Measurements from ENCODE around the gene NF2.

NF2 gene

DNA sequence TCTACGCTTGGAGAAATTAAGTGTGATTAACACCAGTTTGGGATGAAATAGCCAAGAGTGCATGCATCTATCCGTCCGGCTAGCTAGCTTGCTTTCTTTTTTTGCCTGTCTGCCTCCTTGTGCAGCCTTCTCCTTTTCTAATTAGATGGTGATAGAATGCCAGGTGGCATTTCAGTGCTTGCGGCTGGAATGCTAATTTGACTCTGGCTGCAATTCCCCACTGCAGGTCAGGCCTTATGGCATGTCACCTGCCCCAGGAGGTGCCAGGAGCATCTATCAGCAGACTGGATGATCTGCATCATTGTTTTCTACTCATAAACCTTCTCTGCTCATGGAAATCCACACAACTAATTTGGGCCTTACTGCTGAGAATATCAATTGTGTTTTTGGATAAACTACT lies 65.2 kb downstream of the NF2 start:
- no peak for DNase-seq (ENCODE audit: low read depth)

DNA sequence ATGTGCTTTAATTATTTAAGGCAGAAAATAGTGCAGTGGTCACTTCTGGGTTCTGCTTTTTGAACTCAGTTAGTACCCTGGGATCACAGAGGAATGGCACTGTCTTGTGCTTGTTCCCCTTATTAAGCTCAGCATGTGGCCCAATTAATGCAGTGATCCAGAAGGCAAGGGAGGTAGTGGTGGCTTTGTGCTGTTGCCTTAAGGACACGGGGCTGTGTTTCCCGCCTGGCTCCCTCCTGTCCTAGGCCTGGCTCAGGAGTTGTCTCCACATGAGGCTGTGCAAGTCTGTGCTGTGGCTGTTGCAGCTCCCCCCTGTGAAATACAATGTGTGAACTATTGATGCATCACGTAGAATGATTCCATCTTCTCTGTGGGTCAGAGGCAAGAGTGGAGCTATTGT lies 67.2 kb downstream of the NF2 start:
- no peak for DNase-seq (ENCODE audit: low read depth)

DNA sequence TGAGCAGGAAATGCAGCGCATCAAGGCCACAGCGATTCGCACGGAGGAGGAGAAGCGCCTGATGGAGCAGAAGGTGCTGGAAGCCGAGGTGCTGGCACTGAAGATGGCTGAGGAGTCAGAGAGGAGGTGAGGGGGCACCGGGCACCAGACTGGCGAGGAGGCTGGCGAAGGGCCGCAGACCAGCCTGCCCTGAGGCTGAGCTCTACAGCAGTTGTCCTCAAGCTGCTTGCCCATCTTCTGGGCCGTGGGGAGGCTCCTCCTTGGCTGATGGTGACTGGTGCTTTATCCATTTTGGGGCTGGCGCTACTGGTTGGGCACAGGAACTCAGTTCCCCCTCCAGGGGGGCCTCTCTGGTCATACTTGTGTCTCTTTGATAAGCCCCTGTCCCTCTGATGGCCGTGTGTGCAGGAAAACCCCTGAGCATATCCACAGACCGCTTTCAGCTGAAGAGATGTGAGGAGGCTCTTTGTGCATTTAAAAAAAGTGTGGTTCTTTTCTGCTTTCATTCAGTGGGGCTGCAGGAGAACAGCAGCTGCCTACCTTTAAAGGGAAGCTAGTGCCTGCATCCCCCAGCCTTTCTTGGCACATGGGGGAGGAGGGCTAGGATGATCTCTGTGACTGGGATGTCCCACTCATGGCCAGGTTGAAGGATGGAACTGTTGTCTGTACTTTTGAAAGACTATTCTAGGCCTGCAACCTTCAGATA lies 70.1 kb downstream of the NF2 start:
- no peak for DNase-seq (ENCODE audit: low read depth)

DNA sequence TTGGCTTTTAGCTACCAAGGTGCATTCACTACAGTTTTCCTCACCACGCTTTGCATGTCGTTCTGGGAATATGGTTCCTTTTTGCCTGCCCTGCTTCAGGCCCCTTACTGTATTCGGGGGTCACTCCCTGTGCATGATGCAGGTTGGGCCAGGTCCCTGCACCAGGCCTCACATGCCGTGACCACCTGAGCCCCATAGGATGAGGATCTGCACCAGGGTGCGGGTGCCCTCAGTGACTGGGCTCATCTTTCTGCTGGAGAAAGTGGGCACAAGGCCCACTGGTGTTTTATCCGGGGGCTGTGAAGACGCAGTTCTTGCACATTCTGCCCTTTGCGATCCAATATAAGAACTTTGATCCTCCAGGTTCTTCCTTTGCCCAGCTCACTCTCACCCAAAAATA lies 70.7 kb downstream of the NF2 start:
- DNase-seq (ENCODE audit: low read depth), result no peak

DNA sequence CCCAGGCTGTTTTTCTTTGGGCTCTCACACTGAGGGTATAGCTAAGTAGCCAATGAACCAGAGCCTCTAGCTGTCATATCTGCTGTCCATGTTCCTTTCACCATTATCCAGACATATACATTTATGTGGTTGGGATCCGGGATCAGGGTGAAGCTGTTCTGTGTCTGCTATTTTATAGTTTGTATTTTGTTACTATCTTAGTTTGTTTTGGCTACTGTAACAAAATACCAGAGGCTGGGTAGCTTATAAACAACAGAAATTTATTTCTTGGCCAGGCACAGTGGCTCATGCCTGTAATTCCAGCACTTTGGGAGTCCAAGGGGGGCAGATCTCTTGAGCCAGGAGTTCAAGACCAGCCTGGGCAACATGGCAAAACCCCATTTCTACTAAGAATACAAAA lies 75.9 kb downstream of the NF2 start:
- no peak for DNase-seq (ENCODE audit: low read depth)

DNA sequence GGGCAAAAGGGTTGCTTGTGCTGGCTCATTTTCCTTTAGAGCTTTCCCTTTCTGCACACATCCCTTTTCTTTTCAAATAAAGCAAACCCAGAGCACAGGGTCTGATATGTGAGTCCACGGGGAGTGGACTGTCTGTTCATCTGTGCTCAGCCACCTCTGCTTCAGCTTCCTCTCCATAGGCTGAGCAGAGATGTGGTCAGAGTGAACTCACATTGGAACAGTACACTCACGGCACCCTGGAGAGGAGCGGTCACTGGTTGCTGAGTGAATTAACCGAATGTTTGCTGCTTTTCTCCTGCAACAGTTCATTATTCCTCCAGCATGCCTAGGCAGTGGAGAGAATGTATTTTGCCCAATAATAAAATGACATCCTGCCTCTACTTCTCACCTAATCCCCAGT lies 80.1 kb downstream of the NF2 start:
- DNase-seq (ENCODE audit: low read depth), result no peak

DNA sequence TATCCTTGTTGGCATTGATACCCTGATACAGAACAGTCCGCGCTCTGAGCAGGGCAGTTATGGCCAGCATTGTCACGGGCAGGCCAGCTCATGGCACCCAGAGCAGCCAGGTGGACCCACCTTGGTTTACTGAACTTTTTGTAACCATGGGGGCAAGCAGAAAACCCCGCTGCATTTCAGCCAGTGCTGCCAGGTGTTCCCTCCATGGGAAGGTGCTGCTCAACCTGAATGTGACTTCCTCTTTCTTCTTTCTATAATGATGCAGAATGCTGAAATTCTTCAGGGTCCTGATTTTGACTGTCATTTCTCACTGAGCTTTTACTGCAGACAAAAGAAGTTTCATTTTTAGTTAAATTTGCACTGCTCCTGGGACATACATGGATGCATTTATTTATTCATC lies 80.8 kb downstream of the NF2 start:
- no peak for DNase-seq (ENCODE audit: low read depth)

DNA sequence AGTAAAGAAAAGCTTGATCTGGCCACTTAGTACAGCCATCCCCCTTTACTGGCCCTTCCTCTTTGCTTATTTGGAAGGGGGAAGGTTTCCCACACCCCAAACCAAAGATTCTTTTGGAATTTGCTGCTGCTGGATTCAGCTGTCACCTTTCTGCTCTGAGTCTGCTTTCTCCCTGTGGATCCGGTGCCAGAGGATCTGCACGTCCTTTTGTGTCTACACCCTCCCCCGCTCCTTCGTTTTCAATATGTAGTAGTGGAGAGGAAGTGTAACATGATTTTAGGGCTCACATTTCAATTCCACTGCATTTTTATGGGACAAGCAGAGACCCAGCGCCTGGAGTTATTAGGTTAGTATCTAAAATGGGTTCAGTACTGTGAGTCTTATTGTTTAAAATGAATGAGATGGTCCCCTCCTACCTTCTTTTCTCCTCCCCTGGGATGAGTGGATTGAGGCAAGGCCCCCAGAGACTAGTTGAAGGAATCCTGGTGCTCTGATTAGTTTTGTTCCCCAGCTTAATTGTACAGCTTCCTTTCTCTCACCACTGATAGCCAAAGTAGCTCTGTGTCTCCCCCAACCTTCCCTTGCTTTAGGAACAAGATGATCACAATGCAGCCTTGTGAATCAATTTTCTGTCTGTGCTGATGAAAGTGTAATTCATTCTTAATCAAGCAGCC lies 85.9 kb downstream of the NF2 start:
- DNase-seq (ENCODE audit: low read depth), result no peak

DNA sequence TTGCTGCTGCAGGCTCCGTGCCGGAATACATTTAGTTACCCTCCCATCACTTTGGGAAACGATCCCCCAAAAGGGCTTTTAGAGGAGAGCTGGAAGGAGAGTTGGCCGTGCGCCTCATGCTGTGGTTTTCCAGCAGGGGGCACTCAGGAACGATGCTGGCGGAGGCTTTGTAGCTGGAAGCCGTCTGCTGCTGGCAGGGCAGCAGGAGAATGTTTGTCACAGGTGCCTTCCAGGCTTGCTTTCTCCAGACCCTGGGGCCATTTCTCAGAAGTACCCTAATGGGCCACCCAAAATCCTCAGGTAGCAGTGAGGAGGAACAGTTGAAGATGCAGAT lies 86.4 kb downstream of the NF2 start:
- no peak for DNase-seq (ENCODE audit: low read depth)

DNA sequence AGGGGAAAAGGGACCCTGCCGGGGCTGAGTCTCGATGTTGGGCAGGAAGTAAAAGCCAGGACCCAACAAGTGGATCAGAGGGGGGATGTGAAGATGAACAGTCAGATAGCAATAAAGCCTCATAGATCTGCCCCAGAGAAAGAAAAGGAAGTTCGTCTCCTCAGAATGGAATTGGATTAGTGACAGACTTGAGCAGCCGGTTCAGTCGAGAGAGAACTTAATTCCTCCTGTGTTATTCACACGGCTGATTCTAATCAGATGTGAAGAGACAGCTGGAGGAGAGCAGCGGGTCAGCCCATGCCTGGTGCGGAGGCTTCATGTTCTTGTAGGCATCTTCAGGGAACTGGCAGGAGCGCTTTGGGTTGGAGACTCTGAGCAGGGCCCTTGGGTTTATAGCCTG lies 87.0 kb downstream of the NF2 start:
- no peak for DNase-seq (ENCODE audit: low read depth)

DNA sequence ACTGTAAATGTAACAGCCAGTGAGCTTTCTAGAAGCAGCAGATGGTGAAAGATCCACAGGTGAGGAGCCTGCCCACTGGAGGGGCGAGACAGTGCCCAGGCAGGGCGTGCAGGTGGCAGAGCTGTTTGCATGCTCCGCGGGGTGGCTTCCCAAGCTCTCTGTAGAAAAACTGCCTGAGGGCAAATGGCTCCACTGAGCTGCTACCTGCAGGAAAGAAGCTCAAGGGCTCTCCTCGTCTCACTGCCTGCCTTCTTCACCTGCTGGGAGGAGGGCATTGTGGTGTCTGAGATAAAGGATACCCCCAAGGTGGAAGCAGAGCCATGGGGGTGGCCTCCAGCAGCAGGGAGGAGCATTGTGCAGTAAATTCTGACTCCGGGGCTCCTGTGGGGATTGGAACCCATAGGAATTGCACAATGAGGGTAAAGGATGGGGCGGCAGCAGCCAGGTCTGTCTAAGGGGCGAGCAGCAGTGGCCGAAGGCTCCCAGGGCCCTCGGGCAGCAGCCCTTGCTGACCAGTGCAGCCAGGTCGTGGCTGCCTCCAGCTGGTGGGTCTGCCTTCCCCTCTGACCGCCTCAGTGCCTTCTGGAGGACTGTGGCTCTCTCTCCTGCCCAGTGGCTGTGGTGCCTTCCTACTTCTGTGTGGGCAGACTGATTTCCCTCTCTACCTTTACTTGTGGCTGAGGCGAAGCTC lies 88.3 kb downstream of the NF2 start:
- no peak for DNase-seq (ENCODE audit: low read depth)

DNA sequence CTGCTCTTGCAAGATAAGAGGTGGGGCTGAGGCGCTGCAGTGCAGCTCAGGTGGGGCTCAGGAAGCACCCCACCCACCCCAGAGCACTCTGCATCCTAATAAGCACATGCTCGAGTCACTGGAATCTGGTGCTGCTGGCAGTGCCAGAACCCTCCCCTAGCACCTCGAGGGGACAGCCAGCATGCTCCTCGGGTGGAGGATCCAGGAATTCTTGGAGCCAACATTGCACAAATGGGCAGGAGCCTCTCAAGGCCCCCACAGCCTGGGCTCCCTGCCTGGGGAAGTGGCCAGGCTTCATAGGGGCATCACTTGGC lies 88.9 kb downstream of the NF2 start:
- DNase-seq (ENCODE audit: low read depth), result no peak

DNA sequence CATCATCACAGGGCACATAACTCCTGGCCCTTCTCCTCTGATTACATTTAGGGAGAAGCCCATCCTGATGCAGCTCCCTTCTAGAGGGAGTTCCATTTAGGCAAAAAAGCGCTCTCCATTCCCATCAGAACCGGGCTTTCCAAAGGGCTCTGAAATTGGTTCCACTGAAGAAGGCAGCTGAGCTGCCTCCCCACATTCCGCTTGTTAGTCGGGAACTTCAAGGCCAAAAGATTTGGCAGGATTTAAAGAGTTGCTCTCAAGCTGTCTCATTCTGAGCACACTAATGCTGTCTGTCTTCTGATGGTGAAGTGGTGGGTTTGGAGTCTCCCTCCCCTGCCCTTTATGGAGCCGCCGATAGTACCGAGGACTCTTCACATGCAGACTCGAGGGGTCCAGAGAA lies 89.7 kb downstream of the NF2 start:
- no peak for DNase-seq (ENCODE audit: low read depth)

DNA sequence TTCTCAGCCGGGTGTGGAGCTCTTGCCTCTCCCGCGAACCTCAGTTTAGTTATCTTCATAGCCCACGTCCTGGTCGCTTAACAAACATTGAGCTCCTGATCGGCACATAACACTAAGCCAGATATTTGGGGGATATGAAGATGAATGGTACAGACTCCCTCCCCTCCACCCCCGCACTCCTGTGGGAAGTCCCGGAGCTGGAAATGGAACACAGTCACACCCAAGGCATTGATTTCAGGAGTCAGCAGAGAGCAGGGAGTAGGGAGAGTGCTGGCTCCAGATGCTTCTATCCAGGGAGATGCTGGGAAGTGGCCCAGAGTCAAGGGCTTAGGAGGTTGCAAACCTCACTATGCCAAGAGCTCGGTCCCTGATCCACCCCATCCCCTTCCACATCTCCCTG lies 90.2 kb downstream of the NF2 start:
- DNase-seq (ENCODE audit: low read depth), result no peak

DNA sequence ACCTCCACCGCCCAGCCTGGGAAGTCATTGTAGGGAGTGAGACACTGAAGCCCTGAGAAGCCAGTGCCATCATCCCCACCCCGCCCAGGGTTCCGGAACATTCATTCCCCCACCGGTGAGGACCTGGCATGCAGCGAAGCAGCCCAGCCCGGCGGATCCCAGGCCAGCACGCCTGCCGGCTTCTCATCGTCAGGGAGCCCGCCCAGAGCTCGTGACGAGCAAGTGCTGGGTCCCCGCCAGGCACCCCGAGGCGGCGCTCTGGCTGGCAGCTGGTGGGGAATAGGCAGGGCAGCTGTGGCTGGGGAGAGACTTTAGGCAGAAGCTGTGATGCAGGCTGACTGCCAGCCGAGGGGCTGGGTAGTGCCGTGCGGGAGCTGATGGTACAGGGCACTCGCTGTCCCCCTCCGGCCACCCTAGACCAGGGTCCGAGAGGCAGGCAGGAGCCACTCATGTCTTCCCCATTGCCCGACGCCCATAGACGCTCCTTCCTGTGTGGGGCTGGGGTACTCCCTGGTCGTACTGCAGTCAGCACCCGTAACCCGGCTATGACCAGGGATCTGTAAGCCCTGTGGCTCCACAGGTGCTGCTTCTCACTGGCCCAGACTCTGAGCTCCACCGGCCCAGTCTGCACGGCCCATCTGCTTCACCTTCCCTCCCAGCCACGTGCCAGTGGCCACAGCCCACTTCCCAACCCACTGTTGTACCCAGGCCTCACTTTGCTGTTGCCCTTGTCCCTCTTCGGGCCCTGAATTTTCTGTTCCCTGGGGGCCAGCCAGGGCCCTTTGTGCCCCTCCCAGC lies 91.9 kb downstream of the NF2 start:
- no peak for DNase-seq (ENCODE audit: low read depth)

DNA sequence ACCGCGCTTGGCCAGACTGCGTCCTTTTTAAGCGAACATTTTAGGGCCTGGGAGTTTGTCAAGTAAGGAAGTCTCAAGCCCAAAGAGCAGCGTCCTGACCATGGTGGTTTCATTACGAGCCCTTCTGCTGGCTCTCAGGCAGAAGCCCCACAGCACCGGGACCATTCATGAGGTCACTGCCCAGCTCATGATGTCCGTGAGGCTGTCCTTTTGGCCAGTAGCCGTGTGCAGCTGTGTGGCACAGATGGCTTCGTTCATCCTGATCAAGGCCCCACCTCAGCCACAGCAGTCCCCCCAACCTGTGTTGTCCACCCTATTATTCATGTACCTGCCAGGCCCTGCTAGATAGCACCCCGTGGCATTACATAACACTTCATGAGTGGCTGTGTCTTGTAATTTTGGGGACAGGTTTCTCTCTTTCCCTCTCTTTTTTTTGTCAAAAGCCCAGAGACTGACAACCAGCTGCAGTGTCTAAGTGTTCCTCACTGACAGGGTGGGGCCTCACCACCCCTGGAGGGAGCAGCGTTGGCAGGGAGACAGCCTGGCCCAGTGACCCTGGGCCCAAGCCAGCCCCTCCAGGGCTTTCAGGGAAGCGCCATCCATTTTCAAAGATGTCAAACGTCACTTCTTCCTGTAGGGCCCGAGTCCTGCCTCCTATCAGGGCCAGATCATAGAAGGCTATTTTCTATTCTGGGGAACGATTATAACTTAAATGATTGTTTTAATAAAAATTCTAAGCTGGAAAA lies 94.6 kb downstream of the NF2 start:
- DNase-seq (ENCODE audit: low read depth), result no peak

DNA sequence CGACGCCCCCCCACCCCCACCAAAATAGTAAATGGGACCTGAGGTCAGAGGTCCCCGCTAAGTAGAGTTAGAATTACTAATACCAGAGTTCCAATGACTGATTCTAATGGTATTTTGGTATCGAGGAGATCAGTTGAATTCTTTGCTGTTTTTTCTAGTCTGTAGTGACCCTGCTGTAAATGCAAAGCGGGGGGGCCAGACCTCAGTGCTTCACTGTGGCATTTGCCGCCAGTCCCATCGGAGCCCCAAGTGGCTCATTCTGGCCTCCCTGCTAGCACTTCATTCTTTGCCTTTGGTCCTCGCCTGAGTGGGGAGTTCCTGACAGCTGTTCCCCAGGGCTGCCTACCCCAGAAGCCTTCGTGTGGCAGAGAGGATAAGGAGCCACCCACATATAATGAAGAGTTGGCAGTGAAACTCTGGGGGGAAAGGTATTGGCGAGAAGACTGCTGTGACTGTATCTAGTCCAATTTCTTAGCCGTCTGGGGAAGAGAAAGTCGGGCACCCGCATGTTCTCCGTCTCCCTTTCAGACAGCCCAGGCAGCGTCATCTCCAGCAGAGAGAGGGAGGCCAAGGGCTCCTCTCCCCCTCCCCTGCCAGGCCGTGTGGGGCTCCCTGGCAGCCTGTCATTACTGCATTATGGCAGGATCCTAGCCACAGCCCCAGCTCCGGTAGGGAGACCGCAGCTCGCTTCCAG lies 96.9 kb downstream of the NF2 start:
- no peak for DNase-seq (ENCODE audit: low read depth)

DNA sequence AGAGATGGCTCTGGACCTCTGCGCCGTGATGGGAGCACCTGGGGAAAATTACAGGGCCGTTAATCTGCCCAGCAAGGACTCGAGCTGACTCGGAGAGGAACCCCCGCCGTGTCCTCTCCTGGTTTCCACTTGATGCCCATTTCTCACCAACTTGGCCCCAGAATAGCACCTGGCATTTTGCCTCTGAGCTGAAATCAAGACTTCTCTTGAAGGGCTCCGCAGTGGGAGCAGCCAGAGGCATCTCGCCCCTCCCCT lies 97.4 kb downstream of the NF2 start:
- DNase-seq (ENCODE audit: low read depth), result no peak

DNA sequence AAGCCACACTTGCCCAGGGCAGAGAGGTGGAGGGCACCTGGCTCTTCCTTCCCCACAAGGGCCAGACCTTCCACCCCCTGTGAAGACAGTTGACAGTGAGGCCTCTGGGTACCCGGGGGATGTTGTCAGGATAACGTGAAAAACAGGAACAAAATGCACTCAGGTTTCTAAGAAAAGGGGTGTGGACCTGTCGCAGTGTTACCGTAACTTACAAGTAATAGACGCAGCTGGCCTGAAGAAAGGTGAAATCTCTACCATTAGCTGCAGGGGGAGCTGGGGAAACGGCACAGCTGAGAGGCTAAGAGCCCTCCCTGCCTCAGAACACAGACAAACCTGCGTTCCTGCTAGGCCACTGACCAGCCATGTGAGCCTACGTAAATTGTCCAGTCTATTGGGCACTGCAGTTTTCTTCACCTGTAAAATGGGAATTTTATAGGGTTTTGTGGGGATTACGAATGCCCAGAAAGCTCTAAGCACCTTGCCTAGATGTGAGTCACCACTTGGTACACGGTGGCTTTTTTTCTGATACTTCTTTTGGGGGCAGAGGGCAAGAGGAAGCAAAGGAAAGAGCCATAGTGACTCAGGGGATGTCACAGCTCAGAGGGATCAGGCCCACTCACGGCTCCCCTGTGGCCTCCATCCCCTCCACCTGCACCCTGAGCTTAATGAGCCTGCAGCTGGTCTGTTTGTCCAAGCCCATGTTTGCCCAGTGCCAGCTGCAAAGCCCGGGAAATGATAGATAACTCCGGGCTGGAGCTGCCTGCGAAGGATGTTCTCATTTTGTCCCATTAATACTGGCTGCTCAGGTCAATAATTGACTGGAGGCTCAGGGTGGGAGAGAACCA lies 97.9 kb downstream of the NF2 start:
- no peak for DNase-seq (ENCODE audit: low read depth)

DNA sequence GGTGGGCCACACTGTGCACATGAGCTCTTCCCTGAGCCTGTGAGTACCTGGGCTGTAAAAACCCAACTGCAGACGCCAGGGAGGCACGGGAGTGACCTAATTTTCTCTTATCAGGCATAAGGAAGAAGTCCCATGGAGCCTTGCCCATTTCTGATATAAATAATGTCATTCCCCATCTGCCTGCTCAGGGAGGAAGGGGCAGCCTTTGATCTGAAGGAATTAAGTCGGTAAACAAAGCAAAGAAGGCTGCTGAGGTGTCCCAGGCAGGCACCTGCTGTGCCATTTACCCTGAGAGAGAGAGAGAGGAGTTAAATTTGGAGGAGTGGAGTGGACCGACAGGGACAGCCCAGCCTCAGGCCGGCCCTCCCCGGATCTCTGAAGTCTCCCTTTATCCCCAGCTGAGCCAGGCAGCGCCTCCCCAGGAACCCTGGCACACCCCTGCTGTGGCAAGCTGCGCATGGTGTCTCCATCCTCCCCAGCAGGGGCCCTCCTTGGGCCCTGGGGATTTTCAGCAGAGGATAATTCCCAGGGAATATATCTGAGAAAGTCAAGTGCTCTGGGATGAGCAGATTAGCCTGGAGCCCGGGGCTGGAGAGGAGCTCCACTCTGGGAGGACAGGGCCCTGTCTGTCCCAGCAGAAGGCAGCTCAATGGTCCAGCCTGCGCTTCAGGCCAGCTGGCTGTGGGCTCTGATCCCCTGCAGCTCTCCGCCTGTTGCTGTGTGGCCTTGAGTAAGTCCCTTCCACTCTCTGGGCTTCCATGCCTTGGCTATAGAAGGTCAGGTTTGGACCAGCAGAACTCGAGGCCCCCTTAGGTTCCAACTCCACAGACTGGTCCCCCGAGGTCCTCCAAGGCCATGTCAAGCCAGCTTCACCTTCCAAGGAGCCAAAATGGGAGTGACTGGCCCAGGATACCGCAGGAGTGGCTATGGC lies 98.8 kb downstream of the NF2 start:
- no peak for DNase-seq (ENCODE audit: low read depth)
